Endodermal cell (in vitro differentiated cells): ENCODE measurements around the gene FAM3D. TPM values are rescaled to one million over a fixed set of nuclear protein-coding genes. Genes with fewer than 3 reads are reported as not detected.

Source experiments
- DNase-seq: peaks from one replicate; pipeline ENCODE4 v3.0.0-alpha.2; 2017
- H3K27ac ChIP-seq: 2 replicates; pipeline ENCODE4 v1.5.1; 2013; ENCODE audit warnings: mild to moderate bottlenecking, low read depth, low read length, moderate library complexity
- H3K27me3 ChIP-seq: 2 replicates; pipeline ENCODE4 v1.6.1; 2013; ENCODE audit warnings: mild to moderate bottlenecking, low read length, moderate library complexity; ENCODE audit not compliant: insufficient read depth, control insufficient read depth, poor library complexity, severe bottlenecking
- H3K36me3 ChIP-seq: 2 replicates; pipeline ENCODE4 v1.7.0; 2013; ENCODE audit warnings: mild to moderate bottlenecking, low read length, moderate library complexity; ENCODE audit not compliant: control insufficient read depth, insufficient read depth
- H3K4me1 ChIP-seq: one replicate; pipeline ENCODE4 v1.7.0; 2013; ENCODE audit warnings: low read length; ENCODE audit not compliant: control insufficient read depth, insufficient read depth
- H3K4me3 ChIP-seq: 2 replicates; pipeline ENCODE4 v1.5.1; 2013; ENCODE audit warnings: mild to moderate bottlenecking, low read length, moderate library complexity
- H3K9ac ChIP-seq: 2 replicates; pipeline ENCODE4 v1.6.1; 2013; ENCODE audit warnings: mild to moderate bottlenecking, low read length, moderate library complexity; ENCODE audit not compliant: poor library complexity, severe bottlenecking; ENCODE audit errors: extremely low read depth
- H3K9me3 ChIP-seq: 2 replicates; pipeline ENCODE4 v1.6.1; 2013; ENCODE audit warnings: mild to moderate bottlenecking, low read length, moderate library complexity; ENCODE audit not compliant: control insufficient read depth
- H3K27ac Mint-ChIP-seq: 2 replicates; pipeline ENCODE4 v1.8.0; 2020; ENCODE audit warnings: mixed read lengths
- H3K27me3 Mint-ChIP-seq: 2 replicates; pipeline ENCODE4 v1.8.0; 2021; ENCODE audit warnings: mild to moderate bottlenecking, mixed read lengths; ENCODE audit not compliant: insufficient read depth
- H3K36me3 Mint-ChIP-seq: 2 replicates; pipeline ENCODE4 v1.8.0; 2020; ENCODE audit warnings: low read depth, mixed read lengths
- H3K4me1 Mint-ChIP-seq: 2 replicates; pipeline ENCODE4 v1.8.0; 2020; ENCODE audit warnings: mixed read lengths
- H3K4me3 Mint-ChIP-seq: 2 replicates; pipeline ENCODE4 v1.8.0; 2020; ENCODE audit warnings: mild to moderate bottlenecking, moderate library complexity, mixed read lengths
- H3K9me3 Mint-ChIP-seq: 2 replicates; pipeline ENCODE4 v1.8.0; 2020; ENCODE audit warnings: mild to moderate bottlenecking, mixed read lengths
- CTCF ChIP-seq: fragments of 200-600 bp; sonication (generic); conservative IDR thresholded peaks from 2 replicates; pipeline ENCODE4 v1.5.0; 2021; ENCODE audit warnings: antibody characterized with exemption, mild to moderate bottlenecking
- WGBS, 2 experiments: methylation state at CpG; one replicate each; pipeline versions ENCODE4 v1.1.5 to v1.1.7; 2013; ENCODE audit warnings: missing lambda C conversion rate in 2 of 2, mixed read lengths in 1 of 2; ENCODE audit not compliant: insufficient coverage in 1 of 2, insufficient read length in 1 of 2; 5-methylcytosine and 5-hydroxymethylcytosine counted together
- total RNA-seq, 2 donors: library from RNA; stranded (reverse); fragmentation: NEBNext Ultra II Directional in 1 of 2; extraction: Animal tissue kit (Norgen Biotek cat#: 25700) in 1 of 2; gene quantifications; 2 replicates in 1 of 2; 3 replicates in 1 of 2; pipeline ENCODE4 v1.2.1, GENCODE V29; 2021

The FAM3D gene
- total RNA-seq, 2 donors from 2014 or later, result not detected

GRCh38 chr3:58683466-58683865 lies 16.9 kb upstream of the FAM3D start:
- no peaks in the 10 kb centered on the region for H3K4me1 ChIP-seq
- Mint-ChIP-seq H3K9me3 (peaks cover 33% of the 10 kb centered on the region), H3K4me3 (no peak overlapping the region), H3K27me3 (no peaks in the 10 kb centered on the region), H3K4me1 (no peaks in the 10 kb centered on the region), H3K27ac (no peak overlapping the region), H3K36me3 (peaks cover 1% of the 10 kb centered on the region)
- no peaks in the 10 kb centered on the region for H3K27me3 ChIP-seq
- peaks cover 13% of the 10 kb centered on the region for H3K9me3 ChIP-seq
- no peak overlapping the region for H3K4me3 ChIP-seq
- DNase-seq, result no peak
- H3K9ac ChIP-seq, result no peak overlapping the region
- WGBS, 2 experiments, result 93% methylated on average over 2 of the region's 4 CpGs; no CpG with 5 or more reads in 1 of the 2 experiments
- no peak overlapping the region for H3K27ac ChIP-seq
- H3K36me3 ChIP-seq, result no peaks in the 10 kb centered on the region
- TF ChIP-seq CTCF, result no peak

GRCh38 chr3:58683001-58683458 lies 16.5 kb upstream of the FAM3D start:
- peaks cover 8% of the 10 kb centered on the region for H3K9me3 ChIP-seq
- no peaks in the 10 kb centered on the region for H3K27me3 ChIP-seq
- H3K9ac ChIP-seq, result no peak overlapping the region
- Mint-ChIP-seq H3K27me3 (no peaks in the 10 kb centered on the region), H3K4me1 (no peaks in the 10 kb centered on the region), H3K36me3 (peaks cover 1% of the 10 kb centered on the region), H3K9me3 (peaks cover 31% of the 10 kb centered on the region), H3K27ac (no peak overlapping the region), H3K4me3 (no peak overlapping the region)
- no peak overlapping the region for H3K4me3 ChIP-seq
- no peak for TF ChIP-seq CTCF
- H3K27ac ChIP-seq, result no peak overlapping the region
- 85 to 87% methylated on average over 5 of the region's 5 CpGs for WGBS, 2 experiments
- H3K36me3 ChIP-seq, result no peaks in the 10 kb centered on the region
- no peak for DNase-seq
- no peaks in the 10 kb centered on the region for H3K4me1 ChIP-seq

- no peak overlapping the region for H3K27ac Mint-ChIP-seq
- no peak for DNase-seq
- H3K4me1 ChIP-seq, result no peaks in the 10 kb centered on the region
- H3K4me3 ChIP-seq, result no peak overlapping the region
- H3K9me3 ChIP-seq, result no peaks in the 10 kb centered on the region
- no peak overlapping the region for H3K9ac ChIP-seq
- H3K4me1 Mint-ChIP-seq, result no peaks in the 10 kb centered on the region
- WGBS, 2 experiments, result 94 to 96% methylated on average over 2 of the region's 2 CpGs
- no peak for TF ChIP-seq CTCF
- H3K27me3 Mint-ChIP-seq, result peaks cover 1% of the 10 kb centered on the region
- H3K9me3 Mint-ChIP-seq, result peaks cover 27% of the 10 kb centered on the region
- H3K36me3 ChIP-seq, result no peaks in the 10 kb centered on the region
- no peak overlapping the region for H3K27ac ChIP-seq
- H3K27me3 ChIP-seq, result no peaks in the 10 kb centered on the region
- no peak overlapping the region for H3K4me3 Mint-ChIP-seq
- no peaks in the 10 kb centered on the region for H3K36me3 Mint-ChIP-seq
Observed at GRCh38 chr3:58681863-58682262, 15.3 kb upstream of the FAM3D start.
